K562 (cell line): Measurements from ENCODE around the gene BMPER. TPM values are rescaled to one million over a fixed set of nuclear protein-coding genes. Genes with fewer than 3 reads are reported as not detected.

Experiments used
- ATAC-seq: fragments of 200-7000 bp; cut with Tn5 transposase; 3 replicates; pipeline ENCODE4 v1.9.1; 2020; ENCODE audit warnings: moderate library complexity
- BruUV-seq: library from RNA; stranded (reverse); fragments of 400-500 nt; replicated peaks from 2 replicates; lab custom pipeline; 2021; lab: Mats Ljungman, UMichigan
- CTCF ChIA-PET: fragments of 300-600 bp; formaldehyde crosslinking; extraction: SDS; loops from one replicate; lab custom pipeline; 2021; ENCODE audit warnings: low intra/inter-chr PET ratio; lab: Yijun Ruan, JAX
- POLR2A ChIA-PET: fragments of 300-600, 350-650 bp; sonication (Branson Sonifier 250); formaldehyde crosslinking; extraction: SDS; loops from one replicate; lab custom pipeline; 2021; ENCODE audit warnings: antibody characterized with exemption, inconsistent platforms; lab: Yijun Ruan, JAX
- DNase-seq, 4 experiments: peaks; one replicate each; pipeline versions ENCODE4 v3.0.0 to v3.0.0-alpha.2; 2011 to 2018; ENCODE audit warnings: low spot score in 3 of 4, mixed read lengths in 3 of 4; ENCODE audit errors: extremely low read depth in 1 of 4
- FAIRE-seq: peaks from 2 replicates; lab custom pipeline; 2011; peaks lifted over from hg19 to GRCh38; lab: Jason Lieb, UNC
- H2AFZ ChIP-seq: 2 replicates; pipeline ENCODE4 v1.6.0; 2011; ENCODE audit warnings: low read depth, low read length, control low read depth, inconsistent platforms
- H3K27ac ChIP-seq: fragments of 200-600 bp; 3 replicates; pipeline ENCODE4 v1.8.0; 2011; ENCODE audit warnings: low read depth, mild to moderate bottlenecking, control low read depth, inconsistent platforms, low read length, moderate library complexity, mixed read lengths; ENCODE audit errors: extremely low read depth
- H3K27me3 ChIP-seq, 2 experiments: fragments of 300-600 bp in 1 of 2; 2 replicates in 1 of 2; 3 replicates in 1 of 2; pipeline versions ENCODE4 v1.6.0 to v1.8.0; 2011; ENCODE audit warnings: inconsistent platforms in 2 of 2, low read length in 2 of 2, mild to moderate bottlenecking in 1 of 2, mixed read lengths in 1 of 2, moderate library complexity in 1 of 2; ENCODE audit not compliant: control insufficient read depth in 2 of 2, insufficient read depth in 2 of 2
- H3K36me3 ChIP-seq: fragments of 300-600 bp; 3 replicates; pipeline ENCODE4 v1.8.0; 2011; ENCODE audit warnings: mild to moderate bottlenecking, low read length, inconsistent platforms; ENCODE audit not compliant: control insufficient read depth, insufficient read depth
- H3K4me1 ChIP-seq, 2 experiments: fragments of 200-600 bp in 1 of 2; replicated peaks in 1 of 2; 2 replicates in 1 of 2; 3 replicates in 1 of 2; pipeline versions ENCODE4 v1.5.1 to v1.8.0; 2011; ENCODE audit warnings: inconsistent platforms in 2 of 2, low read length in 2 of 2, mild to moderate bottlenecking in 1 of 2, mixed read lengths in 1 of 2, moderate library complexity in 1 of 2; ENCODE audit not compliant: control insufficient read depth in 2 of 2, insufficient read depth in 2 of 2
- H3K4me2 ChIP-seq: 2 replicates; pipeline ENCODE4 v1.6.1; 2011; ENCODE audit warnings: low read length, control low read depth, inconsistent platforms, mixed read lengths; ENCODE audit not compliant: insufficient read depth
- H3K4me3 ChIP-seq: fragments of 200-600 bp; sonication (generic), shearing (Covaris generic); 2 replicates; pipeline ENCODE4 v1.5.1; 2016; ENCODE audit warnings: control low read depth, inconsistent platforms
- H3K79me2 ChIP-seq: fragments of 200-600 bp; 3 replicates; pipeline ENCODE4 v1.8.0; 2011; ENCODE audit warnings: low read length, inconsistent platforms; ENCODE audit not compliant: control insufficient read depth, insufficient read depth
- H3K9ac ChIP-seq, 2 experiments: 2 replicates each; pipeline versions ENCODE4 v1.6.0 to v1.6.1; 2011; ENCODE audit warnings: low read depth in 2 of 2, low read length in 2 of 2, control low read depth in 1 of 2, inconsistent platforms in 1 of 2, mild to moderate bottlenecking in 1 of 2, mixed read lengths in 1 of 2; ENCODE audit not compliant: insufficient read depth in 1 of 2
- H3K9me1 ChIP-seq: one replicate; pipeline ENCODE4 v1.6.0; 2011; ENCODE audit warnings: inconsistent platforms, mild to moderate bottlenecking, low read length, moderate library complexity; ENCODE audit not compliant: control insufficient read depth, insufficient read depth
- H3K9me3 ChIP-seq: replicated peaks from 2 replicates; pipeline ENCODE4 v1.5.1; 2011; ENCODE audit warnings: low read depth, low read length, inconsistent platforms; ENCODE audit not compliant: control insufficient read depth, insufficient read depth
- H4K20me1 ChIP-seq: replicated peaks from 2 replicates; pipeline ENCODE4 v1.6.1; 2011; ENCODE audit warnings: low read length, inconsistent platforms, mixed read lengths; ENCODE audit not compliant: control insufficient read depth, insufficient read depth
- CBX2 ChIP-seq: fragments of 200-600 bp; sonication (generic); IDR thresholded peaks from one replicate; pipeline ENCODE4 v1.6.1; 2012; ENCODE audit warnings: mild to moderate bottlenecking, low read length, inconsistent platforms; ENCODE audit not compliant: insufficient read depth, poor library complexity, severe bottlenecking
- CHD4 ChIP-seq: fragments of 200-600 bp; sonication (generic); IDR thresholded peaks from 3 replicates; pipeline ENCODE4 v1.6.1; 2012; ENCODE audit warnings: low read depth, mild to moderate bottlenecking, mixed read lengths, low read length, inconsistent platforms; ENCODE audit not compliant: insufficient read depth, insufficient replicate concordance, poor library complexity, severe bottlenecking
- CREB5 ChIP-seq: fragments of 250-450 bp; sonication (Bioruptor Pico); IDR thresholded peaks from 2 replicates; pipeline ENCODE4 v1.5.0; 2020; ENCODE audit warnings: mild to moderate bottlenecking
- GABPB1 ChIP-seq: sonication (generic); formaldehyde crosslinking; IDR thresholded peaks from 2 replicates; pipeline ENCODE4 v1.8.0; 2022; ENCODE audit warnings: mild to moderate bottlenecking, missing genetic modification reagents
- HES1 ChIP-seq: fragments of 450-650 bp; IDR thresholded peaks from 2 replicates; pipeline ENCODE4 v1.6.1; 2016; ENCODE audit warnings: low read depth, mild to moderate bottlenecking, moderate library complexity
- JUND ChIP-seq, 2 experiments: IDR thresholded peaks; 2 replicates in 1 of 2; 3 replicates in 1 of 2; pipeline ENCODE4 v1.6.1; 2011; ENCODE audit warnings: borderline replicate concordance in 2 of 2, low read depth in 2 of 2, low read length in 2 of 2, improper control_type of control experiment in 1 of 2, missing biosample characterization in 1 of 2, missing genetic modification characterization in 1 of 2, missing genetic modification reagents in 1 of 2
- NFRKB ChIP-seq: fragments of 450-650 bp; IDR thresholded peaks from 2 replicates; pipeline ENCODE4 v1.6.1; 2016; ENCODE audit warnings: low read depth
- POLR2A ChIP-seq: fragments of 450-650 bp; conservative IDR thresholded peaks from 2 replicates; pipeline ENCODE4 v1.6.1; 2016
- SIRT6 ChIP-seq: IDR thresholded peaks from one replicate; pipeline ENCODE4 v1.6.1; 2012; ENCODE audit warnings: low read depth, mild to moderate bottlenecking, control low read depth, inconsistent platforms, low read length, moderate library complexity
- STAG1 ChIP-seq: sonication (generic); formaldehyde crosslinking; IDR thresholded peaks from 2 replicates; pipeline ENCODE4 v1.5.0; 2020; ENCODE audit warnings: missing genetic modification reagents, borderline replicate concordance
- ZNF124 ChIP-seq: sonication (generic); formaldehyde crosslinking; IDR thresholded peaks from 2 replicates; pipeline ENCODE4 v1.8.1; 2022; ENCODE audit warnings: missing genetic modification reagents
- ZNF143 ChIP-seq: sonication (generic); formaldehyde crosslinking; IDR thresholded peaks from 2 replicates; pipeline ENCODE4 v1.9.0; 2022; ENCODE audit warnings: mild to moderate bottlenecking, missing genetic modification reagents
- ZNF609 ChIP-seq: sonication (generic); formaldehyde crosslinking; IDR thresholded peaks from 2 replicates; pipeline ENCODE4 v1.8.1; 2023; ENCODE audit warnings: missing genetic modification reagents, mild to moderate bottlenecking, borderline replicate concordance
- ZNF780A ChIP-seq: fragments of 250-450 bp; sonication (Bioruptor Pico); IDR thresholded peaks from 2 replicates; pipeline ENCODE4 v1.5.0; 2021; ENCODE audit warnings: mild to moderate bottlenecking
- WGBS: fragments of 100-300 bp; shearing (Covaris generic); methylation state at CpG from one replicate; pipeline ENCODE4 v1.1.6; 2016; ENCODE audit warnings: low coverage, mixed read lengths; ENCODE audit not compliant: insufficient coverage; ENCODE audit errors: missing lambda C conversion rate; 5-methylcytosine and 5-hydroxymethylcytosine counted together
- in situ Hi-C: fragments of 300-500 bp; cut with MboI; formaldehyde crosslinking; loops from 4 replicates; pipeline ENCODE4 v1.15.0; 2018; ENCODE audit warnings: inconsistent platforms, mixed read lengths
- intact Hi-C: fragments of 100-400 bp; cut with micrococcal nuclease; formaldehyde crosslinking; loops from 2 replicates; pipeline ENCODE4 v1.14.2; 2022
- polyA plus RNA-seq, 8 experiments: library from polyadenylated mRNA; depleted of rRNA in 4 of 8; stranded (reverse) in 5 of 8; unstranded in 3 of 8; fragments of >200 nt; fragmentation: Nextera tagmentation in 2 of 8; fragmentation: Illumina TruSeq in 1 of 8; extraction: Ambion mirVana in 2 of 8; extraction: Trizol in 1 of 8; gene quantifications; 2 replicates each; pipeline versions ENCODE4 v1.2.1 to v1.2.3, GENCODE V29; 2011 to 2014; ENCODE audit warnings: inconsistent platforms in 1 of 8, missing spikeins in 1 of 8
- total RNA-seq, 7 experiments: library from RNA; depleted of rRNA in 6 of 7; stranded (reverse); fragments of >200 nt in 6 of 7; fragmentation: Illumina TruSeq in 2 of 7; extraction: Trizol in 2 of 7; gene quantifications; 2 replicates each; pipeline versions ENCODE4 v1.2.1 to v1.2.3, GENCODE V29; 2011 to 2021; ENCODE audit warnings: low replicate concordance in 1 of 7

BMPER gene
- total and polyA plus RNA-seq, 9 of the 15 experiments (the other 6 are each of a cell fraction or from before 2014, with no cell fraction given): not detected

- intact Hi-C loops: no loop called here
- POLR2A ChIA-PET: no interaction called here
Observed at GRCh38 chr7:34162027-34162565, 256.8 kb downstream of the BMPER start.

More at GRCh38 chr7:34162027-34162565, 256.8 kb downstream of the BMPER start:
- TF ChIP-seq HES1 (no peak), STAG1 (CRISPR knock-in tag) (no peak), CHD4 (no peak), NFRKB (no peak), JUND (IDR thresholded peaks at IDR 0.05; ENCODE audit: borderline replicate concordance, low read depth, low read length) (no peak), JUND (tag; IDR thresholded peaks at IDR 0.05; ENCODE audit: borderline replicate concordance, low read depth, low read length) (no peak), SIRT6 (no peak), ZNF143 (CRISPR knock-in tag) (no peak), CBX2 (no peak), ZNF124 (CRISPR knock-in tag) (no peak), GABPB1 (CRISPR knock-in tag) (no peak), ZNF609 (no peak), POLR2A (no peak), ZNF780A (CRISPR knock-in tag) (no peak), CREB5 (no peak)
- CTCF ChIA-PET: interaction anchor here (0.7 kb wide), 1 partner anchor 976 kb away, joined by 3 read pairs; no protein-coding TSS in a partner anchor
- DNase-seq: no peak
- no peaks in the 10 kb centered on the region for H4K20me1 ChIP-seq
- H3K27ac ChIP-seq: no peak overlapping the region
- H3K4me1 ChIP-seq: no peaks in the 10 kb centered on the region
- no peaks in the 10 kb centered on the region for H3K36me3 ChIP-seq
- H3K9ac ChIP-seq: no peak overlapping the region
- H3K9me1 ChIP-seq: no peaks in the 10 kb centered on the region
- H3K4me2 ChIP-seq: no peak overlapping the region
- no peaks in the 10 kb centered on the region for H3K27me3 ChIP-seq
- no peak overlapping the region for H2AFZ ChIP-seq
- no peak for FAIRE-seq
- no peak overlapping the region for H3K4me3 ChIP-seq
- 0 out of 2 replicates have a peak, but pooled peaks cover 2% of the 10 kb centered on the region for H3K9me3 ChIP-seq
- in situ Hi-C loops: no loop called here
- no peak for ATAC-seq
- WGBS: 0% methylated on average over 5 of the region's 5 CpGs
- no TSS peak for BruUV-seq
- H3K79me2 ChIP-seq: no peaks in the 10 kb centered on the region
